Stomach (tissue), 9 donors: ENCODE results near the gene IPO4. TPM values are rescaled to one million over a fixed set of nuclear protein-coding genes. Genes with fewer than 3 reads are reported as not detected.
A peak's percentile ranks its signal among the peaks of the same experiment; 100 is the strongest.

Source experiments
- DNase-seq, 2 donors: peaks; one replicate each; pipeline versions ENCODE4 v3.0.0 to v3.0.0-alpha.2; 2013 to 2019
- H3K27ac ChIP-seq, 5 donors: fragments of 200-600 bp in 4 of 5; sonication (generic) in 4 of 5; one replicate each; pipeline ENCODE4 v1.5.1; 2013 to 2019; ENCODE audit warnings: mild to moderate bottlenecking in 1 of 5, moderate library complexity in 1 of 5
- H3K27me3 ChIP-seq, 3 donors: fragments of 200-600 bp; sonication (generic); one replicate each; pipeline ENCODE4 v1.5.1; 2017 to 2019; ENCODE audit warnings: mixed run types in 1 of 3
- H3K36me3 ChIP-seq, 4 donors: fragments of 200-600 bp; sonication (generic); 1 replicate in 3 of 4; 2 replicates in 1 of 4; pipeline ENCODE4 v1.5.1; 2016 to 2019
- H3K4me1 ChIP-seq, 4 donors: fragments of 200-600 bp; sonication (generic); one replicate each; pipeline ENCODE4 v1.5.1; 2016 to 2019
- H3K4me3 ChIP-seq, 4 donors: fragments of 200-600 bp; sonication (generic) in 3 of 4; one replicate each; pipeline ENCODE4 v1.5.1; 2016 to 2019; ENCODE audit warnings: mild to moderate bottlenecking in 1 of 4
- H3K9me3 ChIP-seq, 4 donors: fragments of 200-600 bp; sonication (generic); one replicate each; pipeline ENCODE4 v1.5.1; 2016 to 2019
- EP300 ChIP-seq: sonication (generic); formaldehyde crosslinking; IDR thresholded peaks from one replicate; pipeline ENCODE4 v1.6.1; 2017; ENCODE audit warnings: antibody characterized with exemption
- POLR2A ChIP-seq, 4 donors: fragments of 450-650 bp; IDR thresholded peaks; one replicate each; pipeline ENCODE4 v1.6.1; 2016; ENCODE audit warnings: antibody characterized with exemption in 4 of 4, control low read depth in 2 of 4, mild to moderate bottlenecking in 1 of 4, moderate library complexity in 1 of 4
- POLR2AphosphoS5 ChIP-seq, 3 donors: sonication (generic); formaldehyde crosslinking; IDR thresholded peaks; one replicate each; pipeline ENCODE4 v1.6.1; 2016; ENCODE audit warnings: antibody characterized with exemption in 3 of 3
- WGBS, 5 donors: extraction: QIAGEN DNeasy Blood & Tissue Kit in 3 of 5; methylation state at CpG; one replicate each; pipeline versions ENCODE4 v1.1.5 to v1.1.7; 2013 to 2018; 5-methylcytosine and 5-hydroxymethylcytosine counted together
- intact Hi-C: fragments of 100-400 bp; cut with DNase I; formaldehyde crosslinking; loops from one replicate; pipeline ENCODE4 v1.15.1; 2023; ENCODE audit warnings: low total_unique reads
- polyA plus RNA-seq, 3 donors: library from polyadenylated mRNA; stranded (reverse); fragments of 200-250 nt; gene quantifications; one replicate each; pipeline ENCODE4 v1.2.3, GENCODE V29; 2013
- total RNA-seq, 5 donors: library from RNA; depleted of rRNA; stranded (reverse); fragments of >200 nt; gene quantifications; one replicate each; pipeline versions ENCODE4 v1.1.0 to v1.2.3, GENCODE V29; 2014 to 2016
- TF ChIP-seq, protein P1 (sequence below), 7 experiments: fragments of 450-650 bp in 4 of 7; fragments of 200-600 bp in 3 of 7; sonication (generic) in 3 of 7; IDR thresholded peaks; one replicate each; pipeline ENCODE4 v1.5.1; 2016 to 2019; ENCODE audit warnings: antibody characterized with exemption in 7 of 7, control low read depth in 2 of 7, mild to moderate bottlenecking in 1 of 7
- donor health status: healthy with polysubstance abuse.
- donor health status: Bipolar disorder and iron deficiency.
- donor health status: healthy.

The IPO4 gene
- total and polyA plus RNA-seq, 8 donors: 9.3 to 227 (median 14.9) TPM

DNA sequence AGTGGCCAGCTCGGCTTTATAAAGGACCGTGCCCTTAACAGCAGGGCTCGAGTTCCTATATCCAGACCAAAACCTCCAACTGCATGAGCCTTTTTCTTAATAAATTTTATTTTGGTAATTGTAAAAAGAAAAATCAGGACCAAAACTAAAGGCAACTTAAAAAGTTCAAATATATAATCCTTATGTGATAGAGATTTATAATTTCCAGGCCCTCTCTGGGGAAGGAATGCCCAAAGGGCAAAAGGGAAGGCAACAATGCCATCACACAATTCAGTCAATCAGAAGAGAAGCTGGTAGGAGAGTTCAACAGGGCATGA is 401 bp upstream of the IPO4 start:
- intact Hi-C loops: no loop called here
- Histone ChIP-seq H3K27me3 (no peaks in the 10 kb centered on the region), H3K4me3 (peak overlapping the region in 3 of 4 donors; percentile 69 to 96 (median 87)), H3K4me1 (peaks cover 16 to 56% (median 38%) of the 10 kb centered on the region in 4 donors), H3K27ac (peak overlapping the region in 4 of 5 donors; percentile 39 to 87 (median 84)), H3K9me3 (no peaks in the 10 kb centered on the region), H3K36me3 (peaks cover 28 to 72% (median 64%) of the 10 kb centered on the region in 4 donors)
- 0 to 4% (median 1%) methylated on average over 3 of the region's 3 CpGs for WGBS, 5 donors
- no peak for DNase-seq
- TF ChIP-seq EP300: no peak
- TF ChIP-seq POLR2AphosphoS5 (IDR thresholded peaks at IDR 0.05): no peak
- TF ChIP-seq, protein P1, sequence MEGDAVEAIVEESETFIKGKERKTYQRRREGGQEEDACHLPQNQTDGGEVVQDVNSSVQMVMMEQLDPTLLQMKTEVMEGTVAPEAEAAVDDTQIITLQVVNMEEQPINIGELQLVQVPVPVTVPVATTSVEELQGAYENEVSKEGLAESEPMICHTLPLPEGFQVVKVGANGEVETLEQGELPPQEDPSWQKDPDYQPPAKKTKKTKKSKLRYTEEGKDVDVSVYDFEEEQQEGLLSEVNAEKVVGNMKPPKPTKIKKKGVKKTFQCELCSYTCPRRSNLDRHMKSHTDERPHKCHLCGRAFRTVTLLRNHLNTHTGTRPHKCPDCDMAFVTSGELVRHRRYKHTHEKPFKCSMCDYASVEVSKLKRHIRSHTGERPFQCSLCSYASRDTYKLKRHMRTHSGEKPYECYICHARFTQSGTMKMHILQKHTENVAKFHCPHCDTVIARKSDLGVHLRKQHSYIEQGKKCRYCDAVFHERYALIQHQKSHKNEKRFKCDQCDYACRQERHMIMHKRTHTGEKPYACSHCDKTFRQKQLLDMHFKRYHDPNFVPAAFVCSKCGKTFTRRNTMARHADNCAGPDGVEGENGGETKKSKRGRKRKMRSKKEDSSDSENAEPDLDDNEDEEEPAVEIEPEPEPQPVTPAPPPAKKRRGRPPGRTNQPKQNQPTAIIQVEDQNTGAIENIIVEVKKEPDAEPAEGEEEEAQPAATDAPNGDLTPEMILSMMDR (IDR thresholded peaks at IDR 0.05): no peak
- no peak for TF ChIP-seq POLR2A (IDR thresholded peaks at IDR 0.05)

DNA sequence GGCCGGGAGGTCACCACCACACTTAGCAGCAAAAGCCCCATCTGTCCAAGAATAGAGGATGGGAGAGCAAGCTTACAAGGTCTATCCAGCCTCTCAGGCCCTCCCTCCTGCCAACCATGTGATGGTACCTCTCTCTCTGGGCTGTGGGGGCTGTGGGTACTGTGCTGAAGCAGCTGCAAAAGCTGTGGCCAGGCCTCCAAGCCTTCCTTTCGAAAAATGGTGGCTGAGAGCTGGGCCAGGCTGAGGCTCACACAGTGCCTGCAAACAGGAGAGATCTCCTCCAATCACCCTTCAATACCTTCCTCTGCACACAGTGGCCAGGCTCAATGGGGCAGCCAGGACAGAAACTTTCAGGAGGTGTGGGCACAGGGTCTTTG is 1.1 kb downstream of the IPO4 start:
- H3K27ac ChIP-seq: peak overlapping the region in 3 of 5 donors; percentile 83 to 87 (median 86)
- 71 to 96% (median 84%) methylated on average over 1 to 2 of the region's 2 CpGs for WGBS, 5 donors

DNA sequence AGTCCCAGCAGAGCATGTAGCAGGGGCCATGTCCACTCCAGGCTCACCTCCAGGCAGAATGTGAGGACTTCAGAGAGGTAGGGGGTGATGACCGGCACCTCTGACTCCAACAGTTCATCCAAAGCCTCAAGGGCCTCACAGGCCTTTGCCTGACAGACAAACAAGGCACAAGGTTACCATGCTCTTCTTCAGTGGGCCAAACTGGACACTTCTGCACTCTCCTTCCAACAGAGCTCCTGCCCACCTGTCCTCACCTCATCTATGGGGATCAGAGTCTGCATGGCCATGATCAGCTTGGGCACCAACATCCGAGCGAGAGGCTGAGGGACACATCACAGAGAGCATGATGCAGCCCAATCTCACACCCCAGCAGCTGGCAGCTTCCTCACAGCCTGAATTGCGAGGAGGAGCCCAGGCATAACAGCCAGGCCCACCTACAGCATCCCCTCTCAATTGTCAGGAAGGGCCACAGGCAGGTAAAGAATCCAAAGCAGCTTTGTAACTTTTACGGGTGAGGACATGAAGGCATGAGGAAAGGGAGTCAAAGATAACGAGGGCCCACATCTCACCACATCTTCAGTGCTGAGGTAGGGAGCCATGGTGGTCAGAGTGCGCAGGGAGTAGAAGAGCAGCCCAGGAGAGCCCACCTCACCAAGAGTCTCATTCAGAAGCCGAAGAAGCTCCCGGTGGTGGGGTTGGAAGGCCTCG is 1.6 kb downstream of the IPO4 start:
- H3K4me3 ChIP-seq: peak overlapping the region in 1 of 4 donors; percentile 87

More for the DNA sequence above, 1.1 kb downstream of the IPO4 start:
- TF ChIP-seq EP300: no peak
- TF ChIP-seq POLR2A (IDR thresholded peaks at IDR 0.05): no peak
- no peak for TF ChIP-seq POLR2AphosphoS5 (IDR thresholded peaks at IDR 0.05)
- TF ChIP-seq, protein P1 (IDR thresholded peaks at IDR 0.05): no peak
- peaks cover 41 to 78% (median 71%) of the 10 kb centered on the region in 4 donors for H3K36me3 ChIP-seq
- H3K4me1 ChIP-seq: peaks cover 13 to 44% (median 31%) of the 10 kb centered on the region in 4 donors
- peak overlapping the region in 2 of 4 donors; percentile 87 to 96 for H3K4me3 ChIP-seq
- intact Hi-C loops: no loop called here
- H3K27me3 ChIP-seq: no peaks in the 10 kb centered on the region
- DNase-seq: no peak
- H3K9me3 ChIP-seq: no peaks in the 10 kb centered on the region

DNA sequence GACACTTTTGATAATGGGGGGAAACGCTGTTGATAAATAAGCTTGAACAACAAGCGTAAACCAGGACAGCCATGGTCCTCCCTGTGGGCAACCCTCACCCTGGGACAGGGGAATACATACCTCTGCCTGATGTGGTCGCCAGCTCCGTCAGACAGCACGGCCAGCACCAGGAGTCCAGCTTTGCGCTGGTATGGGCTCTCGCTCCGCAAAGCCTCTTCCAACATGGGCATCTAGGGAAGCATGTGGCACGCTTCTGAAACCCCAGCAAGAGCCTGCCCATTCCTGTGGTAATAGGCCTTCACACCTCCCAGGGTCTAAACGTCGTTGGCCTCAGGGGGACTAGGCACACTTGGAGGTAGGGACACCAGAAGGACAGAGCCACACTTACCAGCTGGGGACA is 2.9 kb downstream of the IPO4 start:
- Histone ChIP-seq H3K27me3 (no peaks in the 10 kb centered on the region), H3K36me3 (peaks cover 47 to 79% (median 73%) of the 10 kb centered on the region in 4 donors), H3K4me1 (peaks cover 13 to 29% (median 26%) of the 10 kb centered on the region in 4 donors), H3K9me3 (no peaks in the 10 kb centered on the region), H3K27ac (no peak overlapping the region), H3K4me3 (no peak overlapping the region)
- 90 to 96% (median 91%) methylated on average over 7 to 11 of the region's 11 CpGs for WGBS, 5 donors
- TF ChIP-seq, protein P1 (IDR thresholded peaks at IDR 0.05): no peak
- TF ChIP-seq POLR2A (IDR thresholded peaks at IDR 0.05) (no peak), POLR2AphosphoS5 (IDR thresholded peaks at IDR 0.05) (no peak), EP300 (no peak)
- no peak for DNase-seq
- intact Hi-C loops: no loop called here

More for the DNA sequence above, 1.6 kb downstream of the IPO4 start:
- intact Hi-C loops: no loop called here
- Histone ChIP-seq H3K36me3 (peaks cover 46 to 78% (median 71%) of the 10 kb centered on the region in 4 donors), H3K27ac (no peak overlapping the region), H3K27me3 (no peaks in the 10 kb centered on the region), H3K4me1 (peaks cover 13 to 38% (median 26%) of the 10 kb centered on the region in 4 donors), H3K9me3 (no peaks in the 10 kb centered on the region)
- WGBS, 5 donors: 89 to 99% (median 93%) methylated on average over 7 to 10 of the region's 10 CpGs
- no peak for DNase-seq
- TF ChIP-seq, protein P1 (IDR thresholded peaks at IDR 0.05): no peak
- no peak for TF ChIP-seq POLR2A (IDR thresholded peaks at IDR 0.05)
- TF ChIP-seq EP300: no peak
- no peak for TF ChIP-seq POLR2AphosphoS5 (IDR thresholded peaks at IDR 0.05)
